ENCODE data around the gene F2RL1. TPM values are rescaled to one million over a fixed set of nuclear protein-coding genes. Genes with fewer than 3 reads are reported as not detected.
"Not testable (repeated sequence)": the region's sequence is repeated elsewhere in the genome, so short reads cannot be mapped to it uniquely, and the experiment has no call there.

F2RL1 gene
- total RNA-seq, 1 donor from 2014 or later = 2.0 TPM

DNA sequence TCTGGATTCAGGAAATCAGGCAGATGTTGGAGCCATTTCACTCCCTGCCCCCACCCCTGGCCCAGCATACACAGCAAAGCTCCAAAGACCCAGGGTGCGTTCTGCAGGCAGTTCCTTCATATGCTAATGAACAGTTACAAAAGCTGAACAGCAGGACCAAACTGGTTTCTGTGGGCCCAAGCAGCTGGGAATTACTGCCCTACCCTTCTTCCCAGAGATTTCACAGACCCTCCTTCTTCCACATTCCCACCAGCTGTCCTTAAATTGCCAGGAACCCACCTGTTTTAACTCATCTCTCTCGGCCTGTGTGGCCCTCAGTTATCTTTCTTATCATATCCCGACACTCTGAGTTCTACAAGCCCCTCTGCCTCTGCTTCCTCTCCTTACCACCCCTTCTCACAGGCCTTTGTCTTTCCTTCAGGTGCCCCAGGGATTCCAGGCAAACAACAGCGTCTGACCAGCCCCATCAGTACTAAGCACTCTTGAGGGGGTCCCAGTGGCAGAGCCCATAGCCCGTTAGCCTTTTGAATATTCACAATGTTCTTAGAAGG, 10.6 kb upstream of the F2RL1 start:
- Histone ChIP-seq H3K9me3 (replicated peaks) (no peaks in the 10 kb centered on the region), H3K27me3 (ENCODE audit: low read depth) (peaks cover 13% of the 10 kb centered on the region), H3K36me3 (no peaks in the 10 kb centered on the region), H3K4me3 (no peak overlapping the region), H3K27ac (replicated peaks) (no peak overlapping the region), H3K4me1 (no peaks in the 10 kb centered on the region)
- TF ChIP-seq, protein P1, sequence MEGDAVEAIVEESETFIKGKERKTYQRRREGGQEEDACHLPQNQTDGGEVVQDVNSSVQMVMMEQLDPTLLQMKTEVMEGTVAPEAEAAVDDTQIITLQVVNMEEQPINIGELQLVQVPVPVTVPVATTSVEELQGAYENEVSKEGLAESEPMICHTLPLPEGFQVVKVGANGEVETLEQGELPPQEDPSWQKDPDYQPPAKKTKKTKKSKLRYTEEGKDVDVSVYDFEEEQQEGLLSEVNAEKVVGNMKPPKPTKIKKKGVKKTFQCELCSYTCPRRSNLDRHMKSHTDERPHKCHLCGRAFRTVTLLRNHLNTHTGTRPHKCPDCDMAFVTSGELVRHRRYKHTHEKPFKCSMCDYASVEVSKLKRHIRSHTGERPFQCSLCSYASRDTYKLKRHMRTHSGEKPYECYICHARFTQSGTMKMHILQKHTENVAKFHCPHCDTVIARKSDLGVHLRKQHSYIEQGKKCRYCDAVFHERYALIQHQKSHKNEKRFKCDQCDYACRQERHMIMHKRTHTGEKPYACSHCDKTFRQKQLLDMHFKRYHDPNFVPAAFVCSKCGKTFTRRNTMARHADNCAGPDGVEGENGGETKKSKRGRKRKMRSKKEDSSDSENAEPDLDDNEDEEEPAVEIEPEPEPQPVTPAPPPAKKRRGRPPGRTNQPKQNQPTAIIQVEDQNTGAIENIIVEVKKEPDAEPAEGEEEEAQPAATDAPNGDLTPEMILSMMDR (IDR thresholded peaks at IDR 0.05; ENCODE audit: borderline replicate concordance) = no peak
- intact Hi-C loops (cut with micrococcal nuclease) = no loop called here
- DNase-seq = no peak

DNA sequence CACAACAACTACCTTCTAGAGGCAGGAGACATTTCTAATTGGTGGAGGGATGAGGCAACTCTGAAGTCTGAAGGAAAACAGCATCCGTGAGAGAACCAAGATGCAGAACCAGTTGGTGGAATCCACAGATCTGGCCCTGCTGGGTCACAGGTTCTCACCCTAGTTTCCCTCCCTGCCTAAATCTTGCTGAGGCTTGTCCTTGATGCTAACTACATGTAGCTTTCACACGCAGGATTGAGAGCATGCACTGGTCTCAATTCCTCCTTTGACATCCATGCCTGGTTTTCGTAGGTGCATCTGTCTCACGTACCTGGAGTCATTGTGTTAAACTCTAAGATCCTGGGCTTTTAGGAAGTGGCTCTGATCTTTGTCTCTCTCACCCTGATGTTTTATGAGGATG, 9.7 kb upstream of the F2RL1 start:
- Histone ChIP-seq H3K36me3 (no peaks in the 10 kb centered on the region), H3K27me3 (ENCODE audit: low read depth) (peaks cover 13% of the 10 kb centered on the region), H3K27ac (replicated peaks) (no peak overlapping the region), H3K4me1 (no peaks in the 10 kb centered on the region), H3K4me3 (no peak overlapping the region), H3K9me3 (replicated peaks) (no peaks in the 10 kb centered on the region)
- no peak for DNase-seq
- intact Hi-C loops (cut with micrococcal nuclease) = no loop called here
- TF ChIP-seq, protein P1 (IDR thresholded peaks at IDR 0.05; ENCODE audit: borderline replicate concordance) = no peak

DNA sequence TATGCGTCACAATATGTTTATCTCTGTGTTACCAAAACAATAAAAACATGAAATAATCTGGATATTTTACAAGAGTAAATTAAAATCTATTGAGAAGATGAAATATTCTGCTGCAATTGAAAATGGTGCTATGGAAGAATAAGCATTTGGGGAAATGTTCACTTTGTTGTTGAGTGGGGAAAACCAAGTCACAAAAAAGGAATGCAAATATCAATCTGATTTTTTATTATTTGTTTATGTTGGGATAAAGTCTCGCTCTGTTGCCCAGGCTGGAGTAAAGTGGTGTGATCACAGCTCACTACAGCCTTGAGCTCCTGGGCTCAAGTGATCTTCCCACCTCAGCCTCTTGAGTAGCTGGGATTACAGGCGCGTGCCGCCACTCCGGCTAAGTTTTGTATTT, 8.6 kb upstream of the F2RL1 start:
- intact Hi-C loops (cut with micrococcal nuclease) = no loop called here

DNA sequence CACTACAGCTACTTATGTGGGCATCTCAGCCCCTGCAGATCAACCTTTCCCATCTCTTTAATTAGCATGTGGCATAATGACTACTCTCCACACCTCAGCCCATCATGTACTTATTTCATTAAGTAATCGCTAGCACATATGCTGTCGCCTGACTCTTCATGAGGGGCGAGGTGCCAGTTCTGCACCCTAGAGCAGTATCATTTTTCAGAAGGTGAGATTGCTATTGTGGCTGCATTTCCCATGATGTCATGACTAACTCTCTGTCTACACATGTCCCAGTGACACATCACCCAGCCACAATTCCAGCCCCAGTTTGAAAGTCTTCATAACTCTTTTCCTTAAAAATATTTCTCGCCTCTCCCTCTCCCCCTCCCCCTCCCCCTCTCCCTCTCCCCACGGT, 7.6 kb upstream of the F2RL1 start:
- no peak for DNase-seq
- H3K27me3 ChIP-seq (ENCODE audit: low read depth) = peaks cover 7% of the 10 kb centered on the region
- no peaks in the 10 kb centered on the region for H3K36me3 ChIP-seq
- H3K9me3 ChIP-seq (replicated peaks) = no peaks in the 10 kb centered on the region
- no peak overlapping the region for H3K27ac ChIP-seq (replicated peaks)
- H3K4me3 ChIP-seq = no peak overlapping the region
- intact Hi-C loops (cut with micrococcal nuclease) = no loop called here
- TF ChIP-seq, protein P1 (IDR thresholded peaks at IDR 0.05; ENCODE audit: borderline replicate concordance) = no peak
- no peaks in the 10 kb centered on the region for H3K4me1 ChIP-seq

More for the DNA sequence above, 8.6 kb upstream of the F2RL1 start:
- H3K27me3 ChIP-seq (ENCODE audit: low read depth) = peaks cover 10% of the 10 kb centered on the region
- TF ChIP-seq, protein P1 (IDR thresholded peaks at IDR 0.05; ENCODE audit: borderline replicate concordance) = no peak
- no peaks in the 10 kb centered on the region for H3K36me3 ChIP-seq
- H3K4me1 ChIP-seq = no peaks in the 10 kb centered on the region
- no peaks in the 10 kb centered on the region for H3K9me3 ChIP-seq (replicated peaks)
- no peak overlapping the region for H3K4me3 ChIP-seq
- no peak overlapping the region for H3K27ac ChIP-seq (replicated peaks)
- no peak for DNase-seq

DNA sequence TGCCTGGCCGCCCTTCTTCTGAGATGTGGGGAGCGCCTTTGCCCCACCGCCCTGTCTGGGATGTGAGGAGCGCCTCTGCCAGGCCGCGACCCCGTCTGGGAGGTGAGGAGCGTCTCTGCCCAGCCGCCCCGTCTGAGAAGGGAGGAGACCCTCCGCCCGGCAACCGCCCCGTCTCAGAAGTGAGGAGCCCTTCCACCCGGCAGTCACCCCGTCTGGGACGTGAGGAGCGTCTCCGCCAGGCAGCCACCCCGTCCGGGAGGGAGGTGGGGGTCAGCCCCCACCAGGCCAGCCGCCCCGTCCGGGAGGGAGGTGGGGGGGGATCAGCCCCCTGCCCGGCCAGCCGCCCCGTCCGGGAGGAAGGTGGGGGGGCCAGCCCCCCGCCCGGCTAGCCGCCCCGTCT, 6.6 kb upstream of the F2RL1 start:
- H3K4me1 ChIP-seq; H3K9me3 ChIP-seq (replicated peaks); H3K27ac ChIP-seq (replicated peaks); intact Hi-C loops (cut with micrococcal nuclease); DNase-seq; H3K4me3 ChIP-seq; H3K27me3 ChIP-seq (ENCODE audit: low read depth); H3K36me3 ChIP-seq: not testable (repeated sequence)

DNA sequence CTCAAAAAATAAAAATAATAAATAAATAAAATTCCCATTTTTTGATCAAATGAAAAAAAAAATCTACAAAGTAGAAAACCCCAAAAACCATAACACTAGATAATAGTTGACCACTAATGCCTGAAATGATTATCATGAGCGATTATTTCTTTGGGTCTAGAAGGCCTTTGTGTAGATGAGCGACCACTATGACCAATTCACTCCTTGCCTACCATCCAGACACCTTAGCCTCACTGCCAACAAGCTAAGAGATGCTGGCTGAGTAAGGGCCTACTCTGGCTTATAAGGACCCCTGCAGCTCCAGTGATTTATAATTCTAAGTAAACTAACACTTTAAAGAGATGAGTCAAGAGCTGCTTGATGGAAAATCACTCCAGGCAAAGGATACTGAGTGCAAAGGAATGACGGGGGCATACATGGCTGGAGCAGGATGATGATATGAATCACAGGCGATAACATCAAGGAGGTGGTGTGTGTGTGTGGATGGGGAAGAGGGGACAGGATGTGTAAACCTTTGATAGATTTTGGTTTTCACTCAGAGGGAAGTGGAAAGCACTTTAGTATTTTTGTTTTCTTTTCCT, 4.8 kb upstream of the F2RL1 start:
- H3K4me1 ChIP-seq = peaks cover 8% of the 10 kb centered on the region
- no peaks in the 10 kb centered on the region for H3K9me3 ChIP-seq (replicated peaks)
- H3K4me3 ChIP-seq = no peak overlapping the region
- no peak overlapping the region for H3K27ac ChIP-seq (replicated peaks)
- DNase-seq = no peak
- TF ChIP-seq, protein P1 (IDR thresholded peaks at IDR 0.05; ENCODE audit: borderline replicate concordance) = no peak
- intact Hi-C loops (cut with micrococcal nuclease) = no loop called here
- peaks cover 19% of the 10 kb centered on the region for H3K27me3 ChIP-seq (ENCODE audit: low read depth)
- H3K36me3 ChIP-seq = no peaks in the 10 kb centered on the region
